RWPE1 (cell line): ENCODE data around the gene RND2.
"Not testable (repeated sequence)": the region's sequence is repeated elsewhere in the genome, so short reads cannot be mapped to it uniquely, and the experiment has no call there.

ENCODE experiments used
- CTCF ChIA-PET: fragments of 350-600 bp; sonication (Branson Sonifier 250); formaldehyde crosslinking; extraction: SDS; loops from one replicate; lab custom pipeline; 2021; lab: Yijun Ruan, JAX
- POLR2A ChIA-PET: fragments of 400-600 bp; formaldehyde crosslinking; extraction: SDS; loops from one replicate; lab custom pipeline; 2020; ENCODE audit warnings: antibody characterized with exemption; ENCODE audit not compliant: low non-redundant PET; lab: Yijun Ruan, JAX
- DNase-seq: peaks from one replicate; pipeline ENCODE4 v3.0.0; 2012; ENCODE audit warnings: low spot score
- H3K27ac ChIP-seq: fragments of 450-650 bp; 2 replicates; pipeline ENCODE4 v1.5.1; 2017
- CTCF ChIP-seq: fragments of 450-650 bp; conservative IDR thresholded peaks from 2 replicates; pipeline ENCODE4 v1.5.1; 2017; ENCODE audit warnings: low read depth, mild to moderate bottlenecking

Gene RND2

GRCh38 chr17:42982266-42982665 lies 42.8 kb upstream of the RND2 start:
- no peak for DNase-seq
- no peak for TF ChIP-seq CTCF
- POLR2A ChIA-PET: no interaction called here
- H3K27ac ChIP-seq: no peak overlapping the region
- CTCF ChIA-PET: no interaction called here

GRCh38 chr17:42985225-42985624 lies 39.8 kb upstream of the RND2 start:
- ChIA-PET POLR2A (no interaction called here), CTCF (interaction anchor here (0.6 kb wide), 1 partner anchor 15 kb away, joined by 4 read pairs; no protein-coding TSS in a partner anchor)
- H3K27ac ChIP-seq: no peak overlapping the region
- TF ChIP-seq CTCF: no peak
- DNase-seq: no peak

- no peak for DNase-seq
- ChIA-PET CTCF (no interaction called here), POLR2A (no interaction called here)
- no peak for TF ChIP-seq CTCF
- H3K27ac ChIP-seq: peak overlapping the region; percentile 76
Observed at GRCh38 chr17:42989141-42989540, 35.9 kb upstream of the RND2 start.

DNA sequence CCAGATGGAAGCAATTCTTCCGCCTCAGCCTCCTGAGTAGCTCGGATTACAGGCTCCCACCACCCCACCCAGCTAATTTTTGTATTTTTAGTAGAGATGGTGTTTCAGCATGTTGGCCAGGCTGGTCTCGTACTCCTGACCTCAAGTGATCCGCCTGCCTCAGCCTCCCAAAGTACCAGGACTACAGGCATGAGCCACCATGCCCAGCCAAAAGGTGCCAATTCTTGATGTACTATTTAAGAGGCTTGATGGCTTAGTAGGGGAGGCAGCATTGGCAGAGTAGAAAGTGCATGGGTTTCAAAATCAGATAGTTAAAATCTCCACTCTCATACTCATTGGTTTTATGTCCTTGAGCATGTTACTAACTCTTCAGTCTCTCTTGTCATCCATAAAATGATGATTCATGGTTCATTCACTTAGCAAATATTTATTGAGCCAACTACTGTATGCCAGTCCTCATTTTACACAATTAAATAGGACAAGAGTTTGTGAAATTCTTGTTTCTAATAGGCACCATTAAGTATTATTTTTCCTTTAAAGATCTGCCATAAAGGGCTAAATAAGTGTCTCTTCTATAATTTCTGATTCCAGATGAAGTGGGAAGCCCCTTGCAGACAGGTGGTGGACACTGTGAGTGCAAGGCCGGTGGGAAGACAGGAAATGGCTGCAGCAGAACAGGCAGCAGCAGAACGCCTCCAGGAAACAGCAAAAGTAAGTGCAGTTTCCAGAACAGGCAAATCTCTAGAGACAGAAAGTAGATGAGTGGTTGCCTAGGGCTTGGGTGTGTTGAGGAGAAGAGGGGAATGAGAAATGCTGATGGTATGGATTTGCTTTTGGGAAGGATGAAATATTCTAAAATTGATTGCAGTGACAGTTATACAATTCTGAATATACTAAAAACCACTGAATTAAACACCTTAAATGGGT lies 35.0 kb upstream of the RND2 start:
- no peak for TF ChIP-seq CTCF
- peak overlapping the region; percentile 76 for H3K27ac ChIP-seq
- peak; percentile 75 for DNase-seq
- CTCF ChIA-PET: no interaction called here
- POLR2A ChIA-PET: no interaction called here

- peak overlapping the region; percentile 76 for H3K27ac ChIP-seq
- CTCF ChIA-PET: no interaction called here
Observed at GRCh38 chr17:42991471-42991870, 33.6 kb upstream of the RND2 start.

DNA sequence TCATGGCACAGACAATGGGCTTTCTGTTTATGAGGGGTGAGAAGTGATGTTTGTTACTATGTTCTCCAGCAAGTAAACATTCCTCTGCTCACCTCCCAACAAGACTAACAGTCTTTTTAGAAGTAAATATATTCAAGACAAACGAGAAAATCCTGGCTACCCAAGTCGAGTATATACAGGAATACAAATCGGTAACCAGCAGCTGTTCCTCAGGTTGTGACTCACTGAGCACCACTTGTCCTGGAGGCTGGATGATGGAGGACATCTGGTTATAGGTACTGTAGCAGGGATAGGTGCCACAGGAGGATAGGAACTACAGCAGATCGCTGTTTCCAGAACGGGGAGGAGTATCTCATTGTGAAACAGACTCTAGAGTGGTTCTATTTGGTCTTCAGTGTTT lies 32.2 kb upstream of the RND2 start:
- no peak for DNase-seq
- TF ChIP-seq CTCF: no peak
- no peak overlapping the region for H3K27ac ChIP-seq
- ChIA-PET POLR2A (no interaction called here), CTCF (interaction anchor here (0.7 kb wide), 1 partner anchor 147 kb away, joined by 3 read pairs; no protein-coding TSS in a partner anchor)

More at GRCh38 chr17:42991471-42991870, 33.6 kb upstream of the RND2 start:
- DNase-seq: no peak
- no peak for TF ChIP-seq CTCF
- POLR2A ChIA-PET: no interaction called here

DNA sequence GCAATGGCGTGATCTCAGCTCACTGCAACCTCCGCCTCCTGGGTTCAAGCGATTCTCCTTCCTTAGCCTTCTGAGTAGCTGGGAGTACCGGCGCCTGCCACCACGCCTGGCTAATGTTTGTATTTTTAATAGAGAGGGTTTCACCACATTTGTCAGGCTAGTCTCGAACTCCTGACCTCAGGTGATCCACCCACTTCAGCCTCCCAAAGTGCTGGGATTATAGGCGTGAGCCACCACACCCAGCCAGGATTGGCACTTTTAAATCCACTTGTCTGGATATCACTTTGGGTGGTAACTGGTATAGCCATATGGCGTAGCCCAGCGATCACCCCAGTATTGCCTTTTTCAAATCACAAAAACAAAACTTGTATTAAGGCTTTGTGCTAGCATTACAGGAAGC lies 31.1 kb upstream of the RND2 start:
- H3K27ac ChIP-seq, DNase-seq, POLR2A ChIA-PET, CTCF ChIA-PET: not testable (repeated sequence)
